Activated CD8-positive, alpha-beta T cell treated with anti-CD3 and anti-CD28 coated beads for 36 hours (primary cell): ENCODE results near the gene MB. TPM values are rescaled to one million over a fixed set of nuclear protein-coding genes. Genes with fewer than 3 reads are reported as not detected.

Source experiments
- ATAC-seq: fragments of 200-7000 bp; cut with Tn5 transposase; one replicate; pipeline ENCODE4 v1.10.0; 2021; ENCODE audit warnings: mild to moderate bottlenecking, moderate library complexity
- CTCF ChIA-PET: fragments of 350-600 bp; sonication (Branson Sonifier 250); formaldehyde crosslinking; loops from one replicate; lab custom pipeline; 2021; ENCODE audit warnings: antibody characterized with exemption; lab: Charles Lee
- POLR2A ChIA-PET: fragments of 350-600 bp; sonication (Branson Sonifier 250); formaldehyde crosslinking; loops from one replicate; lab custom pipeline; 2021; ENCODE audit warnings: antibody characterized with exemption; lab: Charles Lee
- DNase-seq: peaks from one replicate; pipeline ENCODE4 v3.0.0-alpha.2; 2020
- H3K27ac Mint-ChIP-seq: one replicate; pipeline ENCODE4 v1.8.0; 2021; ENCODE audit warnings: mild to moderate bottlenecking, mixed read lengths
- H3K27me3 Mint-ChIP-seq: one replicate; pipeline ENCODE4 v1.8.0; 2021; ENCODE audit warnings: mixed read lengths
- H3K36me3 Mint-ChIP-seq: one replicate; pipeline ENCODE4 v1.8.0; 2021; ENCODE audit warnings: low read depth, mixed read lengths
- H3K4me1 Mint-ChIP-seq: one replicate; pipeline ENCODE4 v1.8.0; 2021; ENCODE audit warnings: low read depth, mixed read lengths
- H3K4me3 Mint-ChIP-seq: one replicate; pipeline ENCODE4 v1.8.0; 2021; ENCODE audit warnings: mild to moderate bottlenecking, moderate library complexity, mixed read lengths
- H3K9me3 Mint-ChIP-seq: one replicate; pipeline ENCODE4 v1.8.0; 2021; ENCODE audit warnings: mixed read lengths
- intact Hi-C: fragments of 100-400 bp; cut with micrococcal nuclease; formaldehyde crosslinking; loops from one replicate; pipeline ENCODE4 v1.10.0; 2022
- total RNA-seq, 2 experiments: library from RNA; stranded (reverse); gene quantifications; one replicate each; pipeline ENCODE4 v1.2.3, GENCODE V29; 2021
- TF ChIP-seq, protein P1 (sequence below): fragments of 200-600 bp; IDR thresholded peaks from one replicate; pipeline ENCODE4 v1.8.0; 2022; ENCODE audit warnings: antibody characterized with exemption, mild to moderate bottlenecking

The MB gene
- total RNA-seq, 2 experiments from 2014 or later, result not detected

DNA sequence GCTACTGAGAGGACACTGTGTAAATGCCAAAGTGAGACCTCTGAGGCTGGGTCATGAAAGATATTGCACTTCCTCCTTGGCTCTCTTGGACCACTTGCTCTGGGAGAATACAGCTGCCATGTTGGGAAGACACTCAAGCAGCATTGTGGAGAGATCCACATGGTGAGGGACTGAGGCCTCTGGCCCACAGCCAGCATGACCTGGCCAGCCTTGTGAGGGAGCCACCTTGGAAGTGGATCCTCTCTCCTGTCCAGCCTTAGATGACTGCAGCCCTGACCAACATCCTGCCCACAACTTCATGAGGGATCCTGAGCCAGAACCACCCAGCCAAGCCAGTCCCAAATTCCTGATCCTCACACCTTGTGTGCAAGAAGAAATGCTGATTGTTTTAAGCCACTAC lies 30.4 kb downstream of the MB start:
- no peak overlapping the region for H3K27ac Mint-ChIP-seq
- ChIA-PET CTCF (no interaction called here), POLR2A (no interaction called here)
- H3K36me3 Mint-ChIP-seq, result no peaks in the 10 kb centered on the region
- intact Hi-C loops, result no loop called here
- TF ChIP-seq, protein P1, sequence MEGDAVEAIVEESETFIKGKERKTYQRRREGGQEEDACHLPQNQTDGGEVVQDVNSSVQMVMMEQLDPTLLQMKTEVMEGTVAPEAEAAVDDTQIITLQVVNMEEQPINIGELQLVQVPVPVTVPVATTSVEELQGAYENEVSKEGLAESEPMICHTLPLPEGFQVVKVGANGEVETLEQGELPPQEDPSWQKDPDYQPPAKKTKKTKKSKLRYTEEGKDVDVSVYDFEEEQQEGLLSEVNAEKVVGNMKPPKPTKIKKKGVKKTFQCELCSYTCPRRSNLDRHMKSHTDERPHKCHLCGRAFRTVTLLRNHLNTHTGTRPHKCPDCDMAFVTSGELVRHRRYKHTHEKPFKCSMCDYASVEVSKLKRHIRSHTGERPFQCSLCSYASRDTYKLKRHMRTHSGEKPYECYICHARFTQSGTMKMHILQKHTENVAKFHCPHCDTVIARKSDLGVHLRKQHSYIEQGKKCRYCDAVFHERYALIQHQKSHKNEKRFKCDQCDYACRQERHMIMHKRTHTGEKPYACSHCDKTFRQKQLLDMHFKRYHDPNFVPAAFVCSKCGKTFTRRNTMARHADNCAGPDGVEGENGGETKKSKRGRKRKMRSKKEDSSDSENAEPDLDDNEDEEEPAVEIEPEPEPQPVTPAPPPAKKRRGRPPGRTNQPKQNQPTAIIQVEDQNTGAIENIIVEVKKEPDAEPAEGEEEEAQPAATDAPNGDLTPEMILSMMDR, result no peak
- no peaks in the 10 kb centered on the region for H3K27me3 Mint-ChIP-seq
- H3K4me1 Mint-ChIP-seq, result no peaks in the 10 kb centered on the region
- no peaks in the 10 kb centered on the region for H3K9me3 Mint-ChIP-seq
- no peak overlapping the region for H3K4me3 Mint-ChIP-seq
- ATAC-seq (no peak), DNase-seq (no peak)

DNA sequence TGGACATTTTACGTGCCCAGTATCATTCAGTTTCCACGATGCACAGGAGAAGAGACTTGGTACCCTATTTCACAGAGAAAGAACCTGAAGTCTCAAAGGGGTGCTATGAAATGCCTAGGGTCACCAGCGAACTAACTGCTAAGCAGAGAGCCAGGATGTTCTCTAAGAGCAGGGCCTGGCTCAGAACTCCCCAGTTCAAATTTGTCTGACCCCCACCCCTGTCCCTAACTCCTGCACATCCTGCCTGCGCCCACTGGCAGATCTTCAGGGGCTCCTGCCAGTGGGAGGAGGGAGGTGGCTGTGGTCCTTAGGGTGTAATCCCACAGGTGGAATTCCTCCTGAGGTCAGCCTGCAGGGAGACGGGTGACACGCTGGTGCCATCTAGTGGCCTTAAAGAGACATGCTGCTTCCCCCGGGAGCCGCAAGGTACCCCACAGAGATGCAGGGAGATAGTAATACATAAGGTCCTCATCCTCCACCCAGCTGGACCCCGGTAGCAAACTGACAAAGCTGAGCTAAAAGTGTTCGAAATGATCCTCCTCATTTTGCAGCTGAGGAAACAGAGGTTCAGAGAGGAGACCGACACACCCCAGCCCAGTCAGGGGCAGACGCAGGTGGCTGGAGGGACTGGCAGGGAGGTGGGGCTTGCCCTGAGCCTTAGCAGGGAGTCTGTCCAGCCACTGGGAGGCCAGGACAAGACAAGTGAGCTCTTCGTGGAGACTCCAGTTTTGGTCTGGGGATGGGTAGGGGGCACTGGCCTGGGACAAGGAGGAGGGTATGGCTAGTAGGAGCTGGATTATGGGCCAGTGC lies 34.1 kb downstream of the MB start:
- TF ChIP-seq, protein P1, result peak; percentile 99
- ChIA-PET POLR2A (interaction anchor here (1.6 kb wide), 1 partner anchor 9 kb away, joined by 3 read pairs; no protein-coding TSS in a partner anchor), CTCF (interaction anchor here (0.5 to 4.0 kb wide), 28 partner anchors 8 to 568 kb away, joined by 3 to 36 read pairs (median 3); no protein-coding TSS in a partner anchor)
- H3K36me3 Mint-ChIP-seq, result no peaks in the 10 kb centered on the region
- DNase-seq, result peak; percentile 59
- ATAC-seq, result peak; percentile 78
- no peak overlapping the region for H3K4me3 Mint-ChIP-seq
- H3K27ac Mint-ChIP-seq, result no peak overlapping the region
- no peaks in the 10 kb centered on the region for H3K9me3 Mint-ChIP-seq
- intact Hi-C loops, result loop anchor here (5.0 kb wide), 1 partner anchor 231 kb away; no protein-coding TSS in a partner anchor
- no peaks in the 10 kb centered on the region for H3K4me1 Mint-ChIP-seq
- no peaks in the 10 kb centered on the region for H3K27me3 Mint-ChIP-seq

DNA sequence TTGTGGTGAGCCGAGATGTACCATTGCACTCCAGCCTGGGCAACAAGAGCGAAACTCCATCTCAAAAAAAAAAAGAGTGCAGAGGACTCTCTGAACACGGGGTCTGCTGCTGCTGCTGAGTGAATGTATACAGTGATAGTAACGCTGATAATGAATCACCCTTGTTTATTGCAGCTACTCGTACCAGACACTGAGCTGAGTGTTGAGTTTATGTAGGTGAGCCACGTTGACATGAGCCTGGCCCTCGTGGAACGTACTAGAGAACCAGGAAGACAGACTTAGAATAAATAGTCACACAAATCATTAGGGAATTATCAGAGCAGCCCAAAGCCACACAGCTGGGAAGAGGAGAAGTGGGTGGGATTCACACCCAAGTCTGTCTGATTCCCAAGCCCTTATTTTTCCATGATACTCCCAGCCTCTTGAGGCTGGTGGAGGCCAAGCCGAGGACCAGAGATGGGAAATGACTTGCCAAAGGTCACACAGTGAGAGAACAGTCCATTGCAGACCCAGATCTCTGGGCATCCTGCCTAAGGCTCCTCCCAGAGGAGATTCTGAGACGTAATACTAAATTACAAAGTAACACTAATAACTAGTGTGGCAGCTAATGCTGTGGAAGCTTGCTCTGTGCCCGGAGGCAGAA lies 34.8 kb downstream of the MB start:
- Mint-ChIP-seq H3K4me3 (no peak overlapping the region), H3K4me1 (no peaks in the 10 kb centered on the region)

DNA sequence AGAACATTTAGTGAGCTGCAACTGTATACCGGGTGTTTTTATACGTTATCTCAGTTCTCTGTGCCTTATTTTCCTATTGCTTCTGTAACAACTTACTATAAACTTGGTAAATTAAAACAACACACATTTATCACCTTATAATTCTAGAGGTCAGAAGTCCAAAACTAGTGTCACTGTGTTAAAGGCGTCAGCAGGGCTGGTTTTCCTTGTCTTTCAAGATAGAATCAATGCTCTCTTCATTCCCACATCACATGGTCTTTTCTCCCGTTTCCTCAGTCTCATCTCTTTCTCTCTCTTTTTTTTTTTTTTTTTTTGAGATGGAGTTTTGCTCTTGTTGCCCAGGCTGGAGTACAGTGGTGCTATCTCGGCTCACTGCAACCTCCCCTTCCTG lies 36.1 kb downstream of the MB start:
- CTCF ChIA-PET, result interaction anchor here (4.0 kb wide), 1 partner anchor 230 kb away, joined by 36 read pairs; no protein-coding TSS in a partner anchor
- TF ChIP-seq, protein P1, result no peak
- Mint-ChIP-seq H3K4me1 (no peaks in the 10 kb centered on the region), H3K36me3 (no peaks in the 10 kb centered on the region), H3K9me3 (no peaks in the 10 kb centered on the region), H3K4me3 (no peak overlapping the region), H3K27me3 (no peaks in the 10 kb centered on the region), H3K27ac (no peak overlapping the region)
- intact Hi-C loops, result loop anchor here (5.0 kb wide), 1 partner anchor 229 kb away; no protein-coding TSS in a partner anchor
- no peak for DNase-seq
- ATAC-seq, result no peak
- POLR2A ChIA-PET, result no interaction called here

More for the DNA sequence above, 34.8 kb downstream of the MB start:
- Mint-ChIP-seq H3K9me3 (no peaks in the 10 kb centered on the region), H3K36me3 (no peaks in the 10 kb centered on the region), H3K27ac (no peak overlapping the region), H3K27me3 (no peaks in the 10 kb centered on the region)
- ATAC-seq (no peak), DNase-seq (no peak)
- ChIA-PET CTCF (interaction anchor here (0.6 to 4.0 kb wide), 16 partner anchors 9 to 494 kb away, joined by 3 to 36 read pairs (median 3); no protein-coding TSS in a partner anchor), POLR2A (interaction anchor here (1.6 kb wide), 1 partner anchor 8 kb away, joined by 3 read pairs; no protein-coding TSS in a partner anchor)
- TF ChIP-seq, protein P1, result no peak
- intact Hi-C loops, result loop anchor here (5.0 kb wide), 1 partner anchor 230 kb away; no protein-coding TSS in a partner anchor
